NCI-H446 (cell line): Measurements from ENCODE around the gene TLR6.

ENCODE experiments used
- DNase-seq, 2 experiments: peaks; one replicate each; lab custom pipeline; 2025; lab: John Stamatoyannopoulos, UW

Gene TLR6

GRCh38 chr4:38867478-38868058, 11.0 kb upstream of the TLR6 start, which contains the start of gene FAM114A1:
FAM114A1 (plus strand) TSS chr4:38867806; CDS start chr4:38878079, 10,273 bp downstream.
- peak in 1 of 2 experiments; percentile 45 for DNase-seq

GRCh38 chr4:38866973-38867477, 10.4 kb upstream of the TLR6 start:
- DNase-seq = no peak

- no peak for DNase-seq
Observed at GRCh38 chr4:38865445-38865844, 8.8 kb upstream of the TLR6 start.

GRCh38 chr4:38861791-38862190, 5.2 kb upstream of the TLR6 start:
- no peak for DNase-seq

- DNase-seq = peak in 1 of 2 experiments; percentile 4
Observed at GRCh38 chr4:38860788-38861424, 4.3 kb upstream of the TLR6 start.

GRCh38 chr4:38859501-38859900, 2.9 kb upstream of the TLR6 start:
- DNase-seq = no peak

GRCh38 chr4:38858097-38858420, 1.4 kb upstream of the TLR6 start:
- DNase-seq = no peak

- DNase-seq = no peak
Observed at GRCh38 chr4:38857354-38858096, 908 bp upstream of the TLR6 start.

GRCh38 chr4:38856046-38856445, 571 bp downstream of the TLR6 start:
- DNase-seq = no peak

- DNase-seq = no peak
Observed at GRCh38 chr4:38855466-38855865, 1.2 kb downstream of the TLR6 start.

GRCh38 chr4:38846015-38846414, 10.6 kb downstream of the TLR6 start:
- DNase-seq = no peak

GRCh38 chr4:38842994-38843393, 13.6 kb downstream of the TLR6 start:
- DNase-seq = no peak

- no peak for DNase-seq
Observed at GRCh38 chr4:38837849-38838248, 18.8 kb downstream of the TLR6 start.

- DNase-seq = no peak
Observed at GRCh38 chr4:38837334-38837733, 19.3 kb downstream of the TLR6 start.

- no peak for DNase-seq
Observed at GRCh38 chr4:38834570-38834969, 22.0 kb downstream of the TLR6 start.

- no peak for DNase-seq
Observed at GRCh38 chr4:38832624-38833528, 23.7 kb downstream of the TLR6 start.

GRCh38 chr4:38832206-38832605, 24.4 kb downstream of the TLR6 start:
- no peak for DNase-seq

- no peak for DNase-seq
Observed at GRCh38 chr4:38831653-38832052, 25.0 kb downstream of the TLR6 start.

- no peak for DNase-seq
Observed at GRCh38 chr4:38829237-38829636, 27.4 kb downstream of the TLR6 start.

- no peak for DNase-seq
Observed at GRCh38 chr4:38823766-38824165, 32.9 kb downstream of the TLR6 start.

- no peak for DNase-seq
Observed at GRCh38 chr4:38822748-38823303, 33.8 kb downstream of the TLR6 start.

GRCh38 chr4:38821739-38822138, 34.9 kb downstream of the TLR6 start:
- no peak for DNase-seq
